COLO668 (cell line): ENCODE data around the gene NEK1.
"Not testable (repeated sequence)": the region's sequence is repeated elsewhere in the genome, so short reads cannot be mapped to it uniquely, and the experiment has no call there.

Experiments
- DNase-seq: peaks from one replicate; lab custom pipeline; 2025; ENCODE audit not compliant: unreplicated experiment; lab: John Stamatoyannopoulos, UW

Gene NEK1

GRCh38 chr4:169428376-169428775 lies 184.0 kb downstream of the NEK1 start:
- no peak for DNase-seq

GRCh38 chr4:169427727-169428126 lies 184.7 kb downstream of the NEK1 start:
- not testable (repeated sequence) for DNase-seq

GRCh38 chr4:169420291-169420690 lies 192.1 kb downstream of the NEK1 start:
- DNase-seq = no peak

GRCh38 chr4:169418846-169419245 lies 193.5 kb downstream of the NEK1 start:
- DNase-seq = no peak

GRCh38 chr4:169417629-169418282 lies 194.6 kb downstream of the NEK1 start:
- no peak for DNase-seq

GRCh38 chr4:169416997-169417396 lies 195.4 kb downstream of the NEK1 start:
- DNase-seq = no peak

- DNase-seq = no peak
Measured at GRCh38 chr4:169416461-169416860, 195.9 kb downstream of the NEK1 start.

- DNase-seq = no peak
Measured at GRCh38 chr4:169414913-169415312, 197.5 kb downstream of the NEK1 start.

GRCh38 chr4:169412046-169412445 lies 200.3 kb downstream of the NEK1 start:
- no peak for DNase-seq

GRCh38 chr4:169410839-169411770 lies 201.3 kb downstream of the NEK1 start:
- DNase-seq = no peak

- no peak for DNase-seq
Measured at GRCh38 chr4:169407217-169407845, 205.1 kb downstream of the NEK1 start.

GRCh38 chr4:169404960-169405359 lies 207.4 kb downstream of the NEK1 start:
- no peak for DNase-seq

GRCh38 chr4:169400832-169401231 lies 211.6 kb downstream of the NEK1 start:
- DNase-seq = no peak

- no peak for DNase-seq
Measured at GRCh38 chr4:169399976-169400767, 212.2 kb downstream of the NEK1 start.

GRCh38 chr4:169398316-169398715 lies 214.1 kb downstream of the NEK1 start:
- DNase-seq = no peak

GRCh38 chr4:169397762-169398161 lies 214.6 kb downstream of the NEK1 start:
- no peak for DNase-seq

GRCh38 chr4:169385376-169385775 lies 227.0 kb downstream of the NEK1 start:
- DNase-seq = no peak

- DNase-seq = no peak
Measured at GRCh38 chr4:169384779-169385178, 227.6 kb downstream of the NEK1 start.

GRCh38 chr4:169383724-169384123 lies 228.7 kb downstream of the NEK1 start:
- DNase-seq = no peak

GRCh38 chr4:169379688-169380087 lies 232.7 kb downstream of the NEK1 start:
- DNase-seq = no peak

- no peak for DNase-seq
Measured at GRCh38 chr4:169377367-169377766, 235.0 kb downstream of the NEK1 start.
